CD14-positive monocyte (primary cell): ENCODE data around the gene PPP2R3C. TPM values are rescaled to one million over a fixed set of nuclear protein-coding genes. Genes with fewer than 3 reads are reported as not detected.

Source experiments
- DNase-seq, 3 donors: peaks; one replicate each; pipeline ENCODE4 v3.0.0-alpha.2; 2011 to 2022
- H2AFZ ChIP-seq: 2 replicates; pipeline ENCODE4 v1.6.0; 2012; ENCODE audit warnings: mild to moderate bottlenecking, low read depth, low read length, inconsistent platforms; ENCODE audit not compliant: insufficient read depth, poor library complexity, severe bottlenecking
- H3K27ac ChIP-seq, 2 donors: 1 replicate in 1 of 2; 2 replicates in 1 of 2; pipeline ENCODE4 v1.5.1; 2012 to 2013; ENCODE audit warnings: low read length in 2 of 2, control low read depth in 1 of 2, inconsistent platforms in 1 of 2, low read depth in 1 of 2, mild to moderate bottlenecking in 1 of 2
- H3K27me3 ChIP-seq, 2 donors: one replicate each; pipeline versions ENCODE4 v1.6.0 to v1.6.1; 2011 to 2013; ENCODE audit warnings: low read length in 2 of 2; ENCODE audit not compliant: control insufficient read depth in 2 of 2, insufficient read depth in 2 of 2
- H3K36me3 ChIP-seq, 2 donors: replicated peaks in 1 of 2; 1 replicate in 1 of 2; 2 replicates in 1 of 2; pipeline versions ENCODE4 v1.5.1 to v1.6.1; 2012 to 2013; ENCODE audit warnings: low read length in 2 of 2, control low read depth in 1 of 2, inconsistent platforms in 1 of 2, mild to moderate bottlenecking in 1 of 2; ENCODE audit not compliant: insufficient read depth in 2 of 2, control insufficient read depth in 1 of 2
- H3K4me1 ChIP-seq, 2 donors: 1 replicate in 1 of 2; 2 replicates in 1 of 2; pipeline versions ENCODE4 v1.5.1 to v1.6.1; 2012 to 2013; ENCODE audit warnings: low read length in 2 of 2, control low read depth in 1 of 2, inconsistent platforms in 1 of 2, mild to moderate bottlenecking in 1 of 2, moderate library complexity in 1 of 2; ENCODE audit not compliant: insufficient read depth in 2 of 2, control insufficient read depth in 1 of 2
- H3K4me2 ChIP-seq: replicated peaks from 2 replicates; pipeline ENCODE3; 2012; ENCODE audit warnings: low read length, moderate library complexity, mild to moderate bottlenecking; ENCODE audit not compliant: poor library complexity, severe bottlenecking; ENCODE audit errors: extremely low read depth
- H3K4me3 ChIP-seq, 3 experiments: fragments of 200-600 bp in 1 of 3; sonication (generic) in 1 of 3; replicated peaks in 1 of 3; 1 replicate in 2 of 3; 2 replicates in 1 of 3; pipeline ENCODE4 v1.5.1; 2011 to 2013; ENCODE audit warnings: low read length in 3 of 3, mild to moderate bottlenecking in 3 of 3, control low read depth in 2 of 3, low read depth in 2 of 3, inconsistent platforms in 1 of 3, moderate library complexity in 1 of 3
- H3K79me2 ChIP-seq: 2 replicates; pipeline ENCODE4 v1.6.0; 2012; ENCODE audit warnings: mild to moderate bottlenecking, control low read depth, inconsistent platforms, low read length, moderate library complexity; ENCODE audit not compliant: insufficient read depth
- H3K9ac ChIP-seq: 2 replicates; pipeline ENCODE4 v1.6.0; 2017; ENCODE audit warnings: low read length, mild to moderate bottlenecking; ENCODE audit not compliant: insufficient read depth, poor library complexity, severe bottlenecking
- H3K9me3 ChIP-seq, 2 donors: replicated peaks in 1 of 2; 1 replicate in 1 of 2; 2 replicates in 1 of 2; pipeline versions ENCODE4 v1.5.1 to v1.6.1; 2012 to 2013; ENCODE audit warnings: low read length in 2 of 2, control low read depth in 1 of 2; ENCODE audit not compliant: control insufficient read depth in 1 of 2, insufficient read depth in 1 of 2
- H4K20me1 ChIP-seq: 2 replicates; pipeline ENCODE4 v1.6.0; 2012; ENCODE audit warnings: mild to moderate bottlenecking, low read length, control low read depth, moderate library complexity; ENCODE audit not compliant: insufficient read depth
- H3K27ac Mint-ChIP-seq, 7 donors: one replicate each; pipeline ENCODE4 v1.8.0; 2020; ENCODE audit warnings: mild to moderate bottlenecking in 7 of 7, mixed read lengths in 7 of 7, moderate library complexity in 6 of 7, inconsistent platforms in 2 of 7
- H3K27me3 Mint-ChIP-seq, 3 donors: one replicate each; pipeline ENCODE4 v1.8.0; 2021 to 2022; ENCODE audit warnings: low read depth in 3 of 3, mild to moderate bottlenecking in 3 of 3, mixed read lengths in 3 of 3, moderate library complexity in 3 of 3, inconsistent platforms in 1 of 3
- H3K36me3 Mint-ChIP-seq, 2 donors: one replicate each; pipeline ENCODE4 v1.8.0; 2020; ENCODE audit warnings: mixed read lengths in 2 of 2, inconsistent platforms in 1 of 2, mild to moderate bottlenecking in 1 of 2
- H3K4me1 Mint-ChIP-seq: one replicate; pipeline ENCODE4 v1.8.0; 2020; ENCODE audit warnings: mild to moderate bottlenecking, mixed read lengths
- H3K4me3 Mint-ChIP-seq, 2 donors: one replicate each; pipeline ENCODE4 v1.8.0; 2020; ENCODE audit warnings: mild to moderate bottlenecking in 2 of 2, mixed read lengths in 2 of 2, moderate library complexity in 1 of 2
- H3K9me3 Mint-ChIP-seq, 7 donors: one replicate each; pipeline ENCODE4 v1.8.0; 2020 to 2022; ENCODE audit warnings: mixed read lengths in 7 of 7, mild to moderate bottlenecking in 6 of 7, moderate library complexity in 6 of 7, inconsistent platforms in 2 of 7
- CTCF ChIP-seq: fragments of 200-600 bp; IDR thresholded peaks from one replicate; pipeline ENCODE4 v1.8.0; 2022; ENCODE audit warnings: antibody characterized with exemption, mild to moderate bottlenecking
- WGBS: methylation state at CpG from one replicate; pipeline ENCODE4 v1.1.5; 2013; ENCODE audit warnings: missing lambda C conversion rate; ENCODE audit not compliant: insufficient coverage; 5-methylcytosine and 5-hydroxymethylcytosine counted together
- intact Hi-C, 2 donors: fragments of 100-400 bp; cut with micrococcal nuclease; formaldehyde crosslinking; loops; one replicate each; pipeline versions ENCODE4 v1.15.0 to v1.15.1; 2023
- polyA minus RNA-seq: library from RNA; depleted of rRNA, polyadenylated mRNA; stranded (reverse); fragments of >200 nt; gene quantifications from 2 replicates; pipeline ENCODE4 v1.2.3, GENCODE V29; 2012
- polyA plus RNA-seq, 3 donors: library from polyadenylated mRNA; depleted of rRNA in 1 of 3; unstranded in 2 of 3; stranded (reverse) in 1 of 3; fragments of 300-500 nt in 2 of 3; fragments of >200 nt in 1 of 3; fragmentation: Illumina TruSeq in 2 of 3; gene quantifications; 1 replicate in 2 of 3; 2 replicates in 1 of 3; pipeline ENCODE4 v1.2.3, GENCODE V29; 2012 to 2021
- total RNA-seq, 12 experiments: library from RNA in 1 of 12; stranded (reverse) in 1 of 12; fragments of 120-200 nt in 1 of 12; gene quantifications; one replicate each; pipeline ENCODE4 v1.2.4 and lab custom pipeline; 2013 to 2026; ENCODE audit warnings: mixed read lengths in 6 of 12, inconsistent platforms in 1 of 12

The PPP2R3C gene
- total RNA-seq (2013), result 94.0 TPM
- polyA plus RNA-seq, result 100 to 1,000 TPM in 2 of 3 donors, 10 to 100 TPM in 1; 21.4 to 131 (median 122) TPM
- polyA minus RNA-seq, result 7.8 and 12.8 TPM in 2 replicates
- 35.8 to 85.9 (median 51.5) reads per million in 11 experiments for total RNA-seq (lab: John Stamatoyannopoulos, UW)

GRCh38 chr14:35121887-35122695, at the start of gene PPP2R3C, which contains the start of gene PRORP:
Gene PPP2R3C (minus strand): TSS chr14:35121990. CDS start chr14:35121959, 31 bp downstream.
Gene PRORP (plus strand): TSS chr14:35122552. CDS start chr14:35123246, 694 bp downstream.
- Mint-ChIP-seq H3K27ac (peak within 1 kb of the TSS; percentile 98 to 100 (median 100)), H3K9me3 (peaks cover 0 to 3% (median 0%) of the 10 kb centered on the region in 7 donors), H3K4me1 (peaks cover 56% of the 10 kb centered on the region), H3K4me3 (peak within 1 kb of the TSS; percentile 94 to 99), H3K36me3 (peaks cover 15 to 33% of the 10 kb centered on the region in 2 donors), H3K27me3 (peaks cover 0 to 2% (median 2%) of the 10 kb centered on the region in 3 donors)
- peak within 1 kb of the TSS; percentile 98 for H2AFZ ChIP-seq
- DNase-seq, result peak; percentile 87 to 92 (median 87)
- peaks cover 23 to 26% of the 10 kb centered on the region in 2 donors for H3K4me1 ChIP-seq
- H3K36me3 ChIP-seq, result no peaks in the 10 kb centered on the region
- no peaks in the 10 kb centered on the region for H3K27me3 ChIP-seq
- no peak for TF ChIP-seq CTCF
- H4K20me1 ChIP-seq, result peaks cover 10% of the 10 kb centered on the region
- peak within 1 kb of the TSS; percentile 78 for H3K4me2 ChIP-seq
- H3K9me3 ChIP-seq, result no peaks in the 10 kb centered on the region
- intact Hi-C loops, result loop anchor here (2.0 to 10.0 kb wide), 11 partner anchors 75 to 693 kb away; partner anchors contain the start of genes FAM177A1 (in 2 of the 2), NFKBIA (in 2 of the 2), PSMA6 (in 2 of the 2) and SPTSSA (in 1 of the 2)
- peaks cover 82% of the 10 kb centered on the region for H3K79me2 ChIP-seq
- H3K4me3 ChIP-seq, result peak within 1 kb of the TSS; percentile 75 to 97 (median 96)
- peak within 1 kb of the TSS; percentile 86 to 99 for H3K27ac ChIP-seq
- H3K9ac ChIP-seq, result peak within 1 kb of the TSS; percentile 93
- 0% methylated on average over 51 of the region's 57 CpGs for WGBS

- WGBS, result no CpG with 5 or more reads among the region's 3 CpGs
These were observed 45.7 kb upstream of the PPP2R3C start for GRCh38 chr14:35167496-35167895.

More at GRCh38 chr14:35167496-35167895, 45.7 kb upstream of the PPP2R3C start:
- Histone ChIP-seq H3K4me1 (no peaks in the 10 kb centered on the region), H3K9me3 (peaks cover 2 to 5% of the 10 kb centered on the region in 2 donors), H3K27me3 (no peaks in the 10 kb centered on the region), H3K36me3 (peaks cover 6 to 51% of the 10 kb centered on the region in 2 donors), H2AFZ (no peak overlapping the region), H3K79me2 (no peaks in the 10 kb centered on the region), H3K9ac (no peak overlapping the region), H3K27ac (no peak overlapping the region), H3K4me3 (no peak overlapping the region), H4K20me1 (no peaks in the 10 kb centered on the region), H3K4me2 (no peak overlapping the region)
- Mint-ChIP-seq H3K27me3 (no peaks in the 10 kb centered on the region), H3K27ac (no peak overlapping the region), H3K4me3 (no peak overlapping the region), H3K9me3 (peaks cover 0 to 11% (median 5%) of the 10 kb centered on the region in 7 donors), H3K4me1 (no peaks in the 10 kb centered on the region), H3K36me3 (peaks cover 54 to 63% of the 10 kb centered on the region in 2 donors)
- intact Hi-C loops, result no loop called here
- DNase-seq, result no peak
- TF ChIP-seq CTCF, result no peak
